Measurements from ENCODE around the gene SECISBP2L.
"Not testable (repeated sequence)": the region's sequence is repeated elsewhere in the genome, so short reads cannot be mapped to it uniquely, and the experiment has no call there.

Gene SECISBP2L

GRCh38 chr15:48992545-48992944 lies 53.7 kb downstream of the SECISBP2L start:
- DNase-seq = no peak

- DNase-seq = no peak
These were observed 54.1 kb downstream of the SECISBP2L start for GRCh38 chr15:48992096-48992495.

GRCh38 chr15:48989170-48989569 lies 57.1 kb downstream of the SECISBP2L start:
- no peak for DNase-seq

GRCh38 chr15:48987142-48987541 lies 59.1 kb downstream of the SECISBP2L start:
- DNase-seq = no peak

- no peak for DNase-seq
These were observed 60.0 kb downstream of the SECISBP2L start for GRCh38 chr15:48986240-48986639.

- DNase-seq = no peak
These were observed 60.7 kb downstream of the SECISBP2L start for GRCh38 chr15:48985516-48985915.

- DNase-seq = no peak
These were observed 61.4 kb downstream of the SECISBP2L start for GRCh38 chr15:48984811-48985352.

GRCh38 chr15:48984021-48984710 lies 62.1 kb downstream of the SECISBP2L start:
- DNase-seq = no peak

- DNase-seq = no peak
These were observed 62.9 kb downstream of the SECISBP2L start for GRCh38 chr15:48983300-48983699.

GRCh38 chr15:48981941-48982340 lies 64.3 kb downstream of the SECISBP2L start:
- DNase-seq = no peak

- no peak for DNase-seq
These were observed 67.6 kb downstream of the SECISBP2L start for GRCh38 chr15:48978638-48979037.

- DNase-seq = no peak
These were observed 69.7 kb downstream of the SECISBP2L start for GRCh38 chr15:48976444-48977088.

GRCh38 chr15:48975472-48976419 lies 70.5 kb downstream of the SECISBP2L start:
- peak; percentile 59 for DNase-seq

GRCh38 chr15:48974882-48975281 lies 71.4 kb downstream of the SECISBP2L start:
- DNase-seq = no peak

GRCh38 chr15:48972750-48973503 lies 73.3 kb downstream of the SECISBP2L start:
- no peak for DNase-seq

GRCh38 chr15:48970926-48971325 lies 75.3 kb downstream of the SECISBP2L start:
- not testable (repeated sequence) for DNase-seq

- no peak for DNase-seq
These were observed 78.2 kb downstream of the SECISBP2L start for GRCh38 chr15:48968066-48968465.

- DNase-seq = no peak
These were observed 78.9 kb downstream of the SECISBP2L start for GRCh38 chr15:48967336-48967735.

- no peak for DNase-seq
These were observed 79.5 kb downstream of the SECISBP2L start for GRCh38 chr15:48966595-48967301.

GRCh38 chr15:48965972-48966371 lies 80.3 kb downstream of the SECISBP2L start:
- DNase-seq = no peak

GRCh38 chr15:48964898-48965297 lies 81.3 kb downstream of the SECISBP2L start:
- DNase-seq = no peak

Data from DMS79 treated with DMSO at 0.1 percent for 48 hours (cell line).